Erythroblast (primary cell): Measurements from ENCODE around the gene ATF7IP.

Experiments
- GATA1 ChIP-seq: IDR thresholded peaks from 2 replicates; pipeline ENCODE4 v1.6.1; 2011; ENCODE audit warnings: low read depth, mild to moderate bottlenecking, control low read depth, low read length, moderate library complexity
- POLR2A ChIP-seq: IDR thresholded peaks from 2 replicates; pipeline ENCODE4 v1.6.1; 2011; ENCODE audit warnings: mild to moderate bottlenecking, low read length

DNA sequence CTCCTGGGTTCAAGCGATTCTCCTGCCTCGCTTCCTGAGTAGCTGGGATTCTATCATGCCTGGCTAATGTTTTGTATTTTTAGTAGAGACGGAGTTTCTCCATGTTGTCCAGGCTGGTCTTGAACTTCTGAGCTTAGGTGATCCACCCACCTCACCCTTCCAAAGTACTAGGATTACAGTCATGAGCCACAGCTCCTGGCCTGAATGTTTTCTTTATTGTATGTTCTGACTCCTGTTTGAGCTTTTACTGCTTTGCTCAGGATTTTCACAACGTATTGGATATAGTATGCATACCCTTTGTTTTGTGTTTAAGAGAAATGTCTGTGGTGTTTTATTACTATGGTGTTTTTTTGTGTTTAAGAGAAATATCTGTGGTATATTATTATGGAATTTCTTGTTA lies 37.2 kb downstream of the ATF7IP start:
- TF ChIP-seq POLR2A (no peak), GATA1 (no peak)
